Daoy (cell line): ENCODE data around the gene UXT. TPM values are rescaled to one million over a fixed set of nuclear protein-coding genes. Genes with fewer than 3 reads are reported as not detected.
"Not testable (repeated sequence)": the region's sequence is repeated elsewhere in the genome, so short reads cannot be mapped to it uniquely, and the experiment has no call there.

Experiments used
- DNase-seq: peaks from one replicate; pipeline ENCODE4 v3.0.0-alpha.2; 2015; ENCODE audit warnings: low read depth
- total RNA-seq: library from RNA; depleted of rRNA; stranded (reverse); fragments of >200 nt; shearing (Covaris generic); gene quantifications from 2 replicates; pipeline ENCODE4 v1.2.3, GENCODE V29; 2014; rRNA removed

UXT gene, protein sequence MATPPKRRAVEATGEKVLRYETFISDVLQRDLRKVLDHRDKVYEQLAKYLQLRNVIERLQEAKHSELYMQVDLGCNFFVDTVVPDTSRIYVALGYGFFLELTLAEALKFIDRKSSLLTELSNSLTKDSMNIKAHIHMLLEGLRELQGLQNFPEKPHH
- 145 TPM in 2 replicates for total RNA-seq

DNA sequence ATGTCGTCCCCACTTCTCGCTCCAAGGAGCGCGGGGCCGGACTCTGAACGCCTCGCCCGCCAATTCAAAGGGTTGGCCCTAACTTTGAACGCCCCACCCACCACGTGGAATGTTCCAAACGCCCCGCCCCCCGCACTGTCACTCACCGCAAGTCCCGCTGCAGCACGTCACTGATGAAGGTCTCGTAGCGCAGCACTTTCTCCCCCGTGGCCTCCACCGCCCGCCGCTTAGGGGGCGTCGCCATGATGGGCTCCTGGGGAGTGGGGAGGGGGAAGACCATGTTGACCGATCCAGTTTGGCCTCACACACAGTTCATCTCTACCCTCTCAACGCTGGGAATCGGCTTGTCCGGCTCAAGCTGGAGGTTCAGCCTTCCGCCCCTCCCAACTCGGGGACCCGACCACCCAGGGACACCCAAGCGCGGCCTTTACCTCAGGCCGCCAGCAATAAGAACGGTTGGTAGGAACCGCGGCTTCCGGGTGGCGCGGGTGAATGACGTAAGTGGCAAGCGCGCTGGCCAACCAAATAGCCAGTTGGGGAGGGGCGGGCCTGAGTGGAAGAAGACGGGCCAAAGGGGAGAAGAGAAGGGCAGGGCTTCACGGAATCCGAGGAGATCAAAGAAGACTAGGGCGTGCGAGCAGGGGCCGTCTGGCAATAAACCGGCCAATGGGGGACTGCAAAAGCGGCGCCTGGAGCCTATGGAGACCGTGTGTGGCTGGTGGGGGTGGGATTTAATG lies at the start of gene UXT:
Gene UXT (minus strand): TSS at position 497 of the 737 bp plus-strand sequence. CDS start 253 bp downstream, at position 244.
- peak; percentile 93 for DNase-seq

DNA sequence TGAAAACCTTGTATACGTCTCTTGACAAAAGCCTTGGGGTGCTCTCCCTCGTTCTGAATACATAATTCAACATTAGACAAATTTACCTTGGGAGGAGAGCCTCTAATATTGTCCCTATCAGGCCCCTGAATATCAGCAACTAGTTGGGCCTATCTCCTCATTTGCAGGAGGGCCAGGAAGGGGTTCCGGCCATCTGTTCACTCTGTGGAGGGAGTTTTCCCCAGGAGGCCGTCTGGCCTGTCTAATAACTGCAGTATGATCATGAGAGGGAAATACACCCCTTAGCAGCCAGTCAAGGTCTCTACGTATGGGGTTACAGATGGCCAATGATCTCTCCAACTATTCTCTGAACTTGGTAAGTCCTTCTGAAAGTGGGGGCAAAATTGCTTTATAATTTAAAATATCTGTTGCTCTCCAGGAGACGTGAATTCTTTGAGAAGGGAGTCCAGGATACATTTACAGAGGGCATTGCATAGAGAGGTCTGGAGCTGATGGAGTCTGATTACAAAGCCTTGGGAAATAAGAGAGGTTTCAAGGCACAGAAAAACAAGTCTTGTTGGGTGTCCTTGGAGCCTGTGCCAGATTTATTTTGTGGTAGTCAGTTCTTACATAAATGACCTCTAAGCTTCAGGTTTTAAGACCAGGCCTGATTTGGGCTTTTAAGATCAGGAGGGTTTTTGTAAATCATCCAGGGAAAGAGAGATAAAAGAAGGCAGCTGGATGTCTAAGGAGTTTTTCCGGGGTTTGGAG lies 48.2 kb upstream of the UXT start:
- no peak for DNase-seq

DNA sequence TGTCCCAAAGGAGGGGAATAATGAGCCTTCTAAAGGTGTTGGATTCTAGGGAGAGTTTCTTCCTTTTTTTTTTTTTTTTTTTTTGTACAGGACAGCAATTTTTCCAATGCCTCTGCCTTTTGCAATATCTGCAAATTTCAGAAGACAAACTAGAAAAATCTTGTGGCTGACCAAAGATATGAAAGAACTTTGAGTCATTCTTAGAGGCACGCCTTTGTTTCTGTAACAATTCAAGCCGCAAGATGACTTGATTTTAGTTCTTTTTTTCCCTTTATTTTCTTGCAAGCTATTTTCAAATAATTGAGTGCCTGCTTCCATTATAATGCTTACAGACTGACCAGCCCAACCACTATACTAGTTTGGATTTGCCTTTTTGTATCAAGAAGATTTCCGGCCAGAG lies 47.6 kb upstream of the UXT start:
- DNase-seq, result no peak

DNA sequence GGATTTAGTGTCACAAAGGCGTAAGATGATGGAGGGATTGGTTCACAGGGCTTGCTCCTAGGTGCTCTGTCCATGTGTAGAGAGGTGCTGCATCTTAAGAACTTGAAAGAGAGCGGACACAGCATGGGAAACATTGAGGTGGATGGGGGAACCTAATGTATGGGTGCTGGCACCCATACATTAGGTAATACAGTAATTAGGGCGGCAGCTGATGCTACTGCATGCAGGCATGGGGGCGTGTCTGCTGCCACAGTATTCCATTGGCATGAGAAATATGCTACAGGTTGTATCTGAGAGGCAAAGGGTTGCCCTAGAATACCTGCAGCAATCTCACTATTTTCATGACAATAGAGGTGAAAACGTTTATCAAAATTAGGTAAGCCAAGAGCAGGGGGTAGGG lies 45.8 kb upstream of the UXT start:
- no peak for DNase-seq

DNA sequence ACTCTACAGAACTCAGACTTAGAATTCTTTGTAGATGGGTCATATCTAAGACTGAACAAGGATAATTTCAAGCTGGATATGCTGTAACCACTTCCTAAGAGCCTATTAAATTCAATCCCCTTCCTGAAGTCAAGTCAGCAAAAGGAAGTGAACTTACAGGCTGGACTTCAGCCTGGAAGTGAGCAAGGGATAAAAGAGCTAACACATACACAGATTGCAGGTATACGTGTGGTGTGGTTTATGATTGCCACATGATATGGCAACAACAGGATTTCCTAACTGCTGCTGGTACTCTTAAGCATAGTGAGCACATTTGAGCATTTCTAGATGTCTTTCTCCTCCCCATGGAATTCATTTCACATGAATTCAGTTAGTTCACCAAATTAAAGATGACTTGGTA lies 38.2 kb upstream of the UXT start:
- DNase-seq, result no peak

DNA sequence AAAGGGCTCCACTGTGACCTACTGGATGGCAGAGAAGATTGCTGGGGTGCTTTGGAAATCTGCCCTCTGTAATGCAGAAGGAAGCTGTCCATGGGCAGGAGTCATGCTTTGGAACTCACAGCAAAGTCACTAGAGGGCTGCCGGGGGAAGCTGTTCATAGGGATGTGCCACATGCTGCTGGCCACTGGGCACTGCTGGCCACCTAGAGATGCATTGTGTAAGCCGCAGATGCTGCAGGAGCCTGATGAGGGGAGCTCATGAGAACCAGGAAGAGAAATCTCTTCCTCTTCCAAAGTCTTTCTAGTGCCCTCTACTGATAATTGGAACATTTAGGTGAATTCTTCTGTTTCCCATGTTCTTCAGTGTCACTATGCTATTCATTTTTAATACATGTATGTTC lies 31.2 kb upstream of the UXT start:
- no peak for DNase-seq

DNA sequence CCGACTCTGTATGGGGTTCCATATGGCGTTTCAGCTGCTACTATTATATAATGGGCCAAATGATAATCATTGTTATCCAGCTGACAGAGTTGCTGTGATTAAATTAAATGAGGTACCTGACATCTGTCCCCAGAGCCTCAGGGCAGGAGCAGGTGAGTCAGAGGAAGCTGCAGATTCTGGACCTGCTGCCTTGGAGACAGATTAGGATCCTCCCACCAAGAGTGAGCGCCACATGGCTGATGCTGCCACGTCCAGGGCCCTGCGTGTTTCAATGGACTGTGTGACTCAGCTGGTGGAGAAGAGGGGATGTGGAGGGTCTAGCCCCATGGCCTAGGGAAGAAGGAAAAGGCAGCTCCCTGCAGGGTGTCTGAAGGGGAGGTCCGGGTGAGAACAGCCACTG lies 28.3 kb upstream of the UXT start:
- DNase-seq, result peak; percentile 5

DNA sequence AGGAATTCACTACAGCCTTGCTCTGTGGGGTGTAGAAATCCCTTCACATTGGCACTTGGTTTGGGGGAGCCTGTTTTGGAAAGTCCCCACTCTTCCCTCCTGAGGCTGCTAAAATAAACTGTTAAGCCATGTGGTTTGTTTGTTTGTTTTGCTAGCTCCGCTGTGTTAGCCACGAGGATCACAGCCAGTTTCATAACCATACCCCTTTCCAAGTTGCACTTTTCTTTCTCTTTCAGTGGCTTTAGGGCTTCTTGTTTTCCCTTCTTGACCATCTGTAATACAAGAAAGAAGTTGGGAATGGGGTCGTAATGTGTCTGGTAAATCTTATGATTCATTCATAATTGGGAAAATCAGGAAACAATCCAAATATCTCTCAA lies 24.8 kb upstream of the UXT start:
- DNase-seq, result no peak

DNA sequence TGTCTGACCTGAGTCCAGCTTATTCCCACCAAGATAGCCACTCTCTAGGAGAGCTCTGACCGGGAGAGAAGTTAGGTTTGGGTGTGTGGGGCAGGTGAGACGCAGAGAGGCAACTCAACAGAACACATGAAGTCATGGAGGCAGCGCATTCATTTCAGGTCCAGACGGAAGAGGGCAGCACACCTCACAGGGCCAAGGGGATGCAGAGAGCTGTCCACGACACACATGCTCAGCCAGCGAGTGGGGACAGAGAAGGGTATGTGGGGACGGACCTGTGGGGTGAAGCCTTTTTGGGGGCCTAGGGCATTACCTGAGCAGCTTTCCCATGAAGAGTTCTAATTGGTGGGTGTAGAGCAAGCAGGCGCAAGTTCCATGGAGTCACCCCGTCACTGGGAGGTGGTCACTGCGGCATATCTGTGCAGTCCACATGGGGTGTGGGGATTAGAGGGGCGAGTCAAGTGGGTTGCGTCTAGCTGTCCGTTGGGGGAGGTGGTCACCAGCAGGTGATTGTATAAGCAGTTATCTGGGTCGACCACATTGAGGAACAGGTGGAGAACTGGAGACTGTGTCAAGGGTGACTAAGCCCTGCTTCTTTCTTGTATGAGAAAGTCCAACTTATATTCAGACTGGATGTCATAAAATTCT lies 24.3 kb upstream of the UXT start:
- DNase-seq, result no peak

DNA sequence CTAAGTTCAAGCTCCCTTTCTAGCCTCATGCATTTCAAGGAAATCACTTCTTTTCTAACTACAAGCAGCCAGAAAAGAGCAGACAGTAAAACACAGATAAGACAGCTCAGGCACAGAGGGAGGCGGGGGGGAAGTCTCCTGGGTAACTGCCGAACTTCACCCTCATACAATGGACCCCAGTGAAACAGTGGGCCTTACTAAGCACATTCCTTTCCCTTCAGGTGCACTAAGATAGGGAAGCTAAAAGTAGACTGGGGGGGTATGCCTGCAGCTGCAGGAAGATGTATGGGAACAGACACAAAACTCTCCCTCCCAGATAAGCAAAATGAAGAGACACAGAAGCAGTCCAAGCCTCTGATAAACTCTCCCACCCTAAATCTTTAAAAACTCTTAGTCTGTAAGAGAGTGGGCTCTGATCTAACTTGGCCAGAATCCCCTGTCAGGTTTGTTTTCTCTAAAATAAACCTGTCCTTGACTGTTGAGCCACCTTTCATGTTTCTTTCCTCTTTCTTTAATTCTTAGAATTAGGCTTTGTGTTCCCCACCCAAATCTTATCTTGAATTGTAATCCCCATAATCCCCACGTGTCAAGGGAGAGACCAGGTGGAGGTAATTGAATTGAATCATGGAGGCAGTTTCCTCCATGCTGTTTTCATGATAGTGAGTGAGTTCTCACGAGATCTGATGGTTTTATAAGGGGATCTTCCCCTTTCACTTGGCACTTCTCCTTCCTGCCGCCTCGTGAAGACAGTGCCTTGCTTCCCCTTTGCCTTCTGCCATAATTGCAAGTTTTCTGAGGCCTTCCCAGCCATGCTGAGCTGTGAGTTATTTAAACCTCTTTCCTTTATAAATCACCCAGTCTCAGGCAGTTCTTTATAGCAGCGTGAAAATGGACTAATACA lies 17.2 kb upstream of the UXT start:
- not testable (repeated sequence) for DNase-seq

DNA sequence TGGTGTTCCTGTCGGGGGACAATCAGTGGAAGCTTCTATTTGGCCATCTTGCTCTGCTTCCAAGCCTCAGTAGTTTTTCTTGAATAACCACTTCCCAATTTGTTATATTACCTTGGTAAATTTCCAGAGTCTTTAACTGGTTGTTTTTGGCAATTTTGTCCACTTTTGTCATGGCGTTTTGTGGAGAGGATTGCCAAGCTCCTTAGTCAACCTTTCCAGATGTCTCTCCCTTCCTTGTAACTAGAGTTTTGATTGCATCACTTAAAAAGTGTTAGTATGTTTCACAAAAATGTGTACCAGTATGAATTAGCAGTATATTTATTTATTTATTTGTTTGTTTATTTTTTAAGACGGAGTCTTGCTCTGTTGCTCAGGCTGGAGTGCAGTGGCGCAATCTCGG lies 15.8 kb upstream of the UXT start:
- no peak for DNase-seq

DNA sequence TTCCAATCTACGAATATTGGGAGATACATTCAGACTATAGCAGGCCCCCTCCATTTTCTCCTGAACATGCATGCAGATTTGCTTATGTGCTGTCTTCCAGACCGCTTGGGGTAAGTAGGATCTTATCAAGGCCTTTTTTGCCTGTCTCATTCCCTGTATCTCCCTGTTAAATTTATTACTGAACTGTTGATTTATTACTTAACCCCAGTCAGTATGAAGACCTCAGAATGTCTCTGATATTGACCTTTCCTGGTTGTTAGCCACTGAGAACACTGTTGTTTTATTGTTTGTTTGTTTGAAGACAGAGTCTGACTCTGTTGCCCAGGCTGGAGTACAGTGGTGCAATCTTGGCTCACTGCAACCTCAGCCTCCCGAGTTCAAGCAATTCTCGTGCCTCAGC lies 6.8 kb upstream of the UXT start:
- not testable (repeated sequence) for DNase-seq

DNA sequence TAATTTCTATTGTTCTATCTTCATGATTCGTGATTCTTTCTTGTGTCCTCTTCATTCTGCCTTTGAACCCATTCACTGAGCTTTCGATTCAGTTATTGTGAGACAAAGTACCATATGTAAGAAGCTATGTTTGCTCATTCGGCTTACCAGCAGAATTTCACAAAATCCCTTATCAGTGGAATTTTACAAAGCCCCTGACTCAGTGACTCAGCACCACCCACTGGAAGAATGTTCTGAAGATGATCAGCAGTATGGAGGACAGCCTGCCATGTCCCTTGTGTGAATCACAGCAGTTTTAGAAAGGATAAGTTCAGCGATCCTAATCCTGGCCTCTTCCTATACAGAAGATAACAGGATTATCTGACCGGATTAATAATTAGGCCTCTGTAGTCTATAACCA lies 5.8 kb upstream of the UXT start:
- no peak for DNase-seq

DNA sequence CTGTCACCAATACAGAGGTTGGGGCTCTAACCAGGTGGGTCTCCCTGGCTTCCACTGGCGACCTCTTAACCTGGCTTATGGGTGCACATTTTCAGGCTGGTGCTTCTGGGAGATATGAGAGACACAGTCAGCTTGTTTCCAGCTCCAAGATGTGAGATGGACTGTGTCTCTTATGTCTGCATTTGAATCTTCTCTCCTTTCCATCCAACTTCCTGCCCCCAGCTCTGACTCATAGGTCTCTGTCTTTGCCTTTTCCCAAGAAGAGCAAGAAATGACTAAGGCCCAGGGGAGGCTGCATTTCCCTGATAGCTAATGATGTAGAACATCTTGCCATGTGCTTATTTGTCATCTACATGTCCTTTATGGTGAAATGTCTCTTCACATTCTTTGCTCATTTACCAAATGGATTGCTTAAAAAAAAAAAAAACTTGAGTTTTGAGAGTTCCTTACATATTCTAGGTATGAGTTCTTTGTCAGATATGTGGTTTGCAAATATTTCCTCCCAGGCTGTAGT lies 3.2 kb upstream of the UXT start:
- DNase-seq, result peak; percentile 54

DNA sequence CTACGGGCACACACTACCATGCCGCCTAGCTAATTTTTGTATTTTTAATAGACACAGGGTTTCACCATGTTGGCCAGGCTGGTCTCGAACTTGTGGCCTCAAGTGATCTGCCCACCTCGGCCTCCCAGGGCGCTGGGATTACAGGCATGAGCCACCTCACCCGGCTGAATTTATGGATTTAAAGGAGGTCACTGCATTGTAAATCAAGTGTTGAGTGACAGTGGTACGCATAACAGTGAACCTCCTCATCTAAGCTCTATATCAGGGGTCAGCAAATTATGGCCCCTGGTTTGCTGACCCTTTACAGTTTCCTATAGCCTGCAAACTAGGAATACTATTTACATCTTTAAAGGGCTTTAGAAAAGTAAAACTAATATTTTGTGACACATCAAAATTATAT lies 2.6 kb upstream of the UXT start:
- no peak for DNase-seq

DNA sequence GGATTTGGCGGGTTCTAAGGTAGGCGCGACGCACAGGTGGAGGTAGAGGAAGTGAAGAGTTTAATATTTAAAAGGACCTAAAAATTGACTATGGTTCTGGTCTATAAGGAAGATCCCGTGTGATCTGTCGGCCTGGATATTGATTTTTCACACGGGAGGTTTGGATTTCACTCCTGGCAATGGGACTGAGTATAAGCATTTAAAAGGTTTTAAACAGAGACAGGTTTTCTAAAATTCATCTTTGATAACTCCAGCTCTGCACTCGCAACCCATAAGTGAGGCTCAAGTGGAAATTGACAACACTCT lies 394 bp upstream of the UXT start:
- DNase-seq, result no peak

DNA sequence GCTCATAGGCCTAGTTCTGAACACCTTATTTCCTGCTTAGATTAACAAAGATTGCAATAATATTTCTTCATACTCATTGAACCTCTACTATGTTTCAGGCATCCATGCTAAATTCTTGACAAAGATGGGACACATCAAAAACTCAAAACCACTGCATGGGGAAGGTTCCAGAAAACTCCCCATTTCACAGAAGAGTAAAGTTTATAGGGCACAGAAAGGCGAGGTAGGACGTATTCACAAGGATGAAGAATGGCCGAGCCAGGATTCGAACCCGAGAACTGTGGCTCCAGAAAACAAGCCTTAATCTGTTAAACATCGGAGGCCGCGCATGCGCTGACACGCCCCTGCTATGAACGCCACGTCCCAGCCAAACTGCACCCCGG lies 688 bp downstream of the UXT start:
- no peak for DNase-seq

DNA sequence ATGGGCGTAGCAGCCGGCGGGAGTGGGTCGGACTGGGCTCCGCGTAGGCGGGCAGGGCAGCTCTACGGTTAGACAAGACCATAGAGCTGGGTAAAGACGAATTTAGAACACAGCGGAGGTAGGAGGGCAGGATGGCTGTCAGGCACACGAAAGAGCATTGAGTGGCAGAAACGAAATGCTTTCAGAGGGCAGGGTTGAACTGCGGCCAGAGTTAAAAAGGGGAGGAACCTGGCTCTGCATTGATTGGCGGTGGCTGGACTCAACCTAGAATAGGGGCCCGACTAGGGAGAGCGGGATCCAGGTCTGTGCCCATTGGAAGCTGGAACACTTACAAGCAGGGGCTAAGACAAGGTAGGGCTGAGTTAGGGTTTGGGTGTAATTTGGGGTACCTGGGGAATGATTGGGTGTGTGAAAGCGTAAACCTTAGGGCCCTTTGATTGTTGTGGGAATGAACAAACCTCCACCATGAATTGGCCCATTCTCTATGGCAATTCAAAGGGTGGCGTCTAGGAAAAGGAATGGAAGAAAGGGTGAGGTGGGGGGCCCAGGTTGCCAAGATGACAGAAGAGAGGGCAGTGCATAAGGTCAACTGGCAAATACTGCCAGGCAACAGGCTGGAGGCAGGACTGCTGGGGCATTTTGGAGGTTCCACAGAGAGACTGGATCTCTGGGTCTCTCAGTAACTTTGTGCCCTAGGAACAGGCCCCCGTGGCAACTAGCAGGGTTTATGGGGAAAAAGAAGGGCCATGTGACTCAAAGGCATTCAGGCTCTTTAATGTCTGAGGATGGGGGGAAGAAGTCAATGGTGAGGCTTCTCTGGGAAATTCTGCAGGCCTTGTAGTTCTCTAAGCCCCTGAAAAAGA lies 7.7 kb downstream of the UXT start:
- no peak for DNase-seq

DNA sequence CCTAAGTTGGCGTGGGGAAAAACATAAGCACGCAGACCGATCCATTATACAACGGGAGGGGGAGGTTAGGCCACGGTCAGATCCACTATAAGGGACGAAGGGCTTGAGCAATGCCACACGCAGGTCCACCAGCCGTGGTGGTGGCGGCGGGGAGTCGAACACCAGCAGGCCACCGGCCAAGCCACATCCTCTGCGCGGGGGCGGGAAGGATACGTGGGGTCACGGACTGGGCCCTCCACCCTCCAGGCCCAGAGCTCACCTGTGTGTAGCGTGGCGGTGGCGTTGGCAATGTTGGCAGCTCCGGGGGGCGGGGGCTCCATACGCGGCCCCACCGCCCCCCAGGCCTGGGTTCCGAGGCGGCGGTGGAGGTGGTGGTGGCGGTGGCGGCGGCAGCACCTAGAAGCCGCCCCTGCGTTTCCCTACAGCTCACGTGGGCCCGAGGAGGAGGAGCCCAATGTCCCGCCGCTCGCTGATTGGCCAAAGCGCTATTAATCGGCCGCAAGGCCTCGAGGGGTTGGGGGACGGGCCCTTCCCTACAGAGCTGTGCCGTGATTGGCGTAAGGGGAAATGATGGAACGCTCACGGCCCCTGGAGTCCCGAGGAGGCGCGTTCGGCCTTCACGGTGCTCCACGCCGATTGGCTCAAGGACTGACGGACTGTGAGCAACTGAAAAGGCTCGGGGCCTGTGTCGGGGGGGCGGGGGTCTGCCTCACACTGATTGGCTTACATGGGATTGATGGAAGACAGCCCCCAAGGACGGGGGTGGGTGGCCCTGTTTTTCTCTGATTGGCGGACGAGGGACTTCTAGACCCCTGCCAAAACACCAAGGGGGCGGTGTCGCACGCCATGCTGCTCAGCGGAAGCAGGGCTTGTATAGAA lies 8.6 kb downstream of the UXT start, which contains the start of gene ELK1:
Gene ELK1 (minus strand): TSS at position 400 of the 879 bp plus-strand sequence. CDS start 9,122 bp downstream, outside the sequence.
- peak; percentile 97 for DNase-seq
